UCSD-AML1 (cell line): Measurements from ENCODE around the gene RBMY1B.
"Not testable (repeated sequence)": the region's sequence is repeated elsewhere in the genome, so short reads cannot be mapped to it uniquely, and the experiment has no call there.

Experiments used
- DNase-seq: peaks from one replicate; lab custom pipeline; 2025; ENCODE audit not compliant: unreplicated experiment; lab: John Stamatoyannopoulos, UW

RBMY1B gene

GRCh38 chrY:21511038-21511437, at the start of gene RBMY1B:
TSS of gene RBMY1B (plus strand) at chrY:21511338. CDS start at chrY:21513351, 2,013 bp downstream.
- DNase-seq, result not testable (repeated sequence)

- not testable (repeated sequence) for DNase-seq
Observed at GRCh38 chrY:21462915-21463314, 48.2 kb upstream of the RBMY1B start.

- DNase-seq, result no peak
Observed at GRCh38 chrY:21482967-21483366, 28.2 kb upstream of the RBMY1B start.

- DNase-seq, result not testable (repeated sequence)
Observed at GRCh38 chrY:21534579-21534978, 23.4 kb downstream of the RBMY1B start, which contains the start of gene RBMY1A1. TSS of gene RBMY1A1 (plus strand) at chrY:21534879. CDS start at chrY:21536892, 2,013 bp downstream.

- DNase-seq, result not testable (repeated sequence)
Observed at GRCh38 chrY:21559316-21559984, 48.3 kb downstream of the RBMY1B start.
